Endothelial cell of umbilical vein (primary cell): ENCODE data around the gene HEPHL1. TPM values are rescaled to one million over a fixed set of nuclear protein-coding genes. Genes with fewer than 3 reads are reported as not detected.

Experiments used
- BruUV-seq: library from RNA; stranded (reverse); fragments of 400-500 nt; replicated peaks from 2 replicates; lab custom pipeline; 2021; lab: Mats Ljungman, UMichigan
- CTCF ChIA-PET: fragments of 300-600, 350-600 bp; sonication (Branson Sonifier 250); formaldehyde crosslinking; loops from one replicate; lab custom pipeline; 2021; ENCODE audit warnings: antibody characterized with exemption, inconsistent platforms; lab: Charles Lee
- POLR2A ChIA-PET: fragments of 300-600, 350-600 bp; sonication (Branson Sonifier 250); formaldehyde crosslinking; loops from one replicate; lab custom pipeline; 2021; ENCODE audit warnings: antibody characterized with exemption, inconsistent platforms; lab: Charles Lee
- DNase-seq: peaks from one replicate; pipeline ENCODE4 v3.0.0-alpha.2; 2011; ENCODE audit warnings: low read depth, low spot score
- FAIRE-seq: peaks from 2 replicates; lab custom pipeline; 2011; peaks lifted over from hg19 to GRCh38; lab: Jason Lieb, UNC
- H2AFZ ChIP-seq: 2 replicates; pipeline ENCODE4 v1.6.0; 2012; ENCODE audit warnings: low read depth, low read length, control low read depth, inconsistent platforms
- H3K27ac ChIP-seq: 2 replicates; pipeline ENCODE4 v1.5.1; 2011; ENCODE audit warnings: low read depth, mild to moderate bottlenecking, control low read depth, low read length, moderate library complexity; ENCODE audit not compliant: insufficient read depth
- H3K27me3 ChIP-seq, 2 experiments: 2 replicates each; pipeline versions ENCODE4 v1.6.0 to v1.6.1; 2011; ENCODE audit warnings: low read length in 2 of 2, mixed read lengths in 1 of 2; ENCODE audit not compliant: control insufficient read depth in 2 of 2, insufficient read depth in 2 of 2
- H3K36me3 ChIP-seq, 2 experiments: 2 replicates in 1 of 2; 3 replicates in 1 of 2; pipeline ENCODE4 v1.5.1; 2011; ENCODE audit warnings: low read length in 2 of 2, mild to moderate bottlenecking in 1 of 2, moderate library complexity in 1 of 2; ENCODE audit not compliant: control insufficient read depth in 2 of 2, insufficient read depth in 2 of 2; ENCODE audit errors: extremely low read depth in 1 of 2
- H3K4me1 ChIP-seq: 3 replicates; pipeline ENCODE4 v1.5.1; 2011; ENCODE audit warnings: mild to moderate bottlenecking, low read length; ENCODE audit not compliant: control insufficient read depth, insufficient read depth; ENCODE audit errors: extremely low read depth
- H3K4me2 ChIP-seq: 2 replicates; pipeline ENCODE4 v1.6.1; 2011; ENCODE audit warnings: low read length, control low read depth, mixed read lengths; ENCODE audit not compliant: insufficient read depth
- H3K4me3 ChIP-seq, 3 experiments: fragments of 200-600 bp in 1 of 3; sonication (generic), shearing (Covaris generic) in 1 of 3; replicated peaks in 1 of 3; 2 replicates each; pipeline ENCODE4 v1.5.1; 2011 to 2016; ENCODE audit warnings: control low read depth in 3 of 3, low read length in 3 of 3, mild to moderate bottlenecking in 2 of 3, inconsistent platforms in 1 of 3, low read depth in 1 of 3, moderate library complexity in 1 of 3; ENCODE audit not compliant: insufficient read depth in 1 of 3
- H3K79me2 ChIP-seq: 2 replicates; pipeline ENCODE4 v1.6.0; 2012; ENCODE audit warnings: low read length, inconsistent platforms; ENCODE audit not compliant: control insufficient read depth, insufficient read depth
- H3K9ac ChIP-seq: replicated peaks from 2 replicates; pipeline ENCODE3; 2011; ENCODE audit warnings: low read length, control low read depth; ENCODE audit not compliant: insufficient read depth; ENCODE audit errors: extremely low read depth
- H3K9me1 ChIP-seq: replicated peaks from 3 replicates; pipeline ENCODE4 v1.6.0; 2011; ENCODE audit warnings: mild to moderate bottlenecking, low read length; ENCODE audit not compliant: control insufficient read depth, insufficient read depth; ENCODE audit errors: extremely low read depth
- H3K9me3 ChIP-seq: replicated peaks from 2 replicates; pipeline ENCODE4 v1.5.1; 2012; ENCODE audit warnings: low read length, inconsistent platforms; ENCODE audit not compliant: control insufficient read depth, insufficient read depth
- H4K20me1 ChIP-seq: replicated peaks from 2 replicates; pipeline ENCODE3; 2011; ENCODE audit warnings: mild to moderate bottlenecking, low read length; ENCODE audit not compliant: control insufficient read depth, insufficient read depth; ENCODE audit errors: extremely low read depth
- CTCF ChIP-seq, 2 donors: IDR thresholded peaks; 1 replicate in 1 of 2; 2 replicates in 1 of 2; pipeline ENCODE4 v1.5.1; 2011; ENCODE audit warnings: low read length in 2 of 2, mild to moderate bottlenecking in 2 of 2, moderate library complexity in 2 of 2, control low read depth in 1 of 2, inconsistent platforms in 1 of 2, low read depth in 1 of 2; ENCODE audit not compliant: insufficient read depth in 1 of 2; ENCODE audit errors: extremely low read depth in 1 of 2
- EZH2 ChIP-seq: IDR thresholded peaks from 2 replicates; pipeline ENCODE4 v1.6.1; 2012; ENCODE audit warnings: borderline replicate concordance, low read depth, mild to moderate bottlenecking, moderate library complexity, low read length, inconsistent platforms; ENCODE audit not compliant: severe bottlenecking
- FOS ChIP-seq: IDR thresholded peaks from 2 replicates; pipeline ENCODE4 v1.6.1; 2011; ENCODE audit warnings: mild to moderate bottlenecking, low read length, moderate library complexity, borderline replicate concordance; ENCODE audit not compliant: insufficient read depth
- GATA2 ChIP-seq: IDR thresholded peaks from 2 replicates; pipeline ENCODE4 v1.7.0; 2011; ENCODE audit warnings: low read depth, mild to moderate bottlenecking, moderate library complexity, mixed read lengths, low read length; ENCODE audit not compliant: insufficient read length, insufficient read depth
- JUN ChIP-seq: IDR thresholded peaks from 2 replicates; pipeline ENCODE4 v1.6.1; 2011; ENCODE audit warnings: borderline replicate concordance, low read depth; ENCODE audit not compliant: insufficient read length, insufficient read depth
- MAX ChIP-seq: IDR thresholded peaks from 2 replicates; pipeline ENCODE4 v1.6.1; 2011; ENCODE audit not compliant: insufficient read depth, insufficient read length
- MYC ChIP-seq: IDR thresholded peaks from one replicate; pipeline ENCODE4 v1.6.1; 2011; ENCODE audit warnings: mild to moderate bottlenecking, low read depth, low read length
- POLR2A ChIP-seq: IDR thresholded peaks from 2 replicates; pipeline ENCODE4 v1.6.1; 2012; ENCODE audit warnings: low read depth, mild to moderate bottlenecking, control low read depth, low read length
- POLR2AphosphoS5 ChIP-seq: IDR thresholded peaks from 2 replicates; pipeline ENCODE4 v1.6.1; 2012; ENCODE audit warnings: low read depth, mild to moderate bottlenecking, control low read depth, low read length, moderate library complexity; ENCODE audit not compliant: insufficient read depth
- dilution Hi-C: fragments of 300-500 bp; cut with MboI; formaldehyde crosslinking; loops from one replicate; pipeline ENCODE4 v1.15.0; 2019; ENCODE audit warnings: low sequenced_read_pairs; ENCODE audit not compliant: extremely low pct_ligation_motif_present
- intact Hi-C: fragments of 100-400 bp; cut with micrococcal nuclease; formaldehyde crosslinking; loops from one replicate; pipeline ENCODE4 v1.10.0; 2022
- polyA plus RNA-seq, 4 experiments: library from polyadenylated mRNA; depleted of rRNA in 3 of 4; stranded (reverse) in 3 of 4; unstranded in 1 of 4; fragments of >200 nt; gene quantifications; 2 replicates each; pipeline versions ENCODE4 v1.2.1 to v1.2.3, GENCODE V29; 2011 to 2012; ENCODE audit warnings: missing spikeins in 1 of 4
- total RNA-seq: library from RNA; stranded (reverse); gene quantifications from 2 replicates; pipeline ENCODE4 v1.2.3, GENCODE V29; 2021

Gene HEPHL1
- total and polyA plus RNA-seq, 2 donors (not counting 3 experiments of a cell fraction or from before 2014, with no cell fraction given), result not detected

GRCh38 chr11:94127638-94128037 lies 106.5 kb downstream of the HEPHL1 start:
- Histone ChIP-seq H3K27me3 (no peaks in the 10 kb centered on the region), H3K9ac (no peak overlapping the region), H3K27ac (no peak overlapping the region), H3K36me3 (no peaks in the 10 kb centered on the region), H3K4me3 (peak overlapping the region in 1 of 3 experiments; percentile 87), H4K20me1 (no peaks in the 10 kb centered on the region), H3K79me2 (peaks cover 35% of the 10 kb centered on the region), H2AFZ (no peak overlapping the region), H3K9me1 (no peaks in the 10 kb centered on the region), H3K4me2 (peak overlapping the region; percentile 93), H3K4me1 (peaks cover 39% of the 10 kb centered on the region), H3K9me3 (no peaks in the 10 kb centered on the region)
- POLR2A ChIA-PET, result interaction anchor here (1.6 kb wide), 1 partner anchor 14 kb away, joined by 3 read pairs; no protein-coding TSS in a partner anchor
- dilution Hi-C loops, result no loop called here
- intact Hi-C loops, result loop anchor here (1.0 kb wide), 5 partner anchors 9 to 366 kb away; partner anchors contain the start of genes ANKRD49, MRE11 and VSTM5
- no TSS peak for BruUV-seq
- TF ChIP-seq FOS, result no peak
- TF ChIP-seq POLR2A, result no peak
- FAIRE-seq (peak; percentile 8), DNase-seq (no peak)
- CTCF ChIA-PET, result interaction anchor here (1.4 to 5.0 kb wide), 6 partner anchors 14 to 378 kb away, joined by 3 to 64 read pairs (median 10); no protein-coding TSS in a partner anchor

- peak overlapping the region; percentile 92 for H2AFZ ChIP-seq
- H4K20me1 ChIP-seq, result no peaks in the 10 kb centered on the region
- intact Hi-C loops, result loop anchor here (1.0 kb wide), 5 partner anchors 8 to 365 kb away; partner anchors contain the start of genes ANKRD49, MRE11 and VSTM5
- no peaks in the 10 kb centered on the region for H3K9me3 ChIP-seq
- no peak for DNase-seq
- ChIA-PET CTCF (interaction anchor here (0.7 to 5.0 kb wide), 10 partner anchors 10 to 938 kb away, joined by 3 to 64 read pairs (median 6); partner anchors contain the start of gene SRSF8), POLR2A (interaction anchor here (1.3 to 1.6 kb wide), 2 partner anchors 13 to 22 kb away, joined by 3 read pairs; no protein-coding TSS in a partner anchor)
- peaks cover 39% of the 10 kb centered on the region for H3K4me1 ChIP-seq
- TF ChIP-seq JUN (no peak), POLR2A (no peak), EZH2 (no peak), CTCF (IDR thresholded peaks at IDR 0.05; ENCODE audit: extremely low read depth in 1 of 2, insufficient read depth in 1 of 2, low read depth in 1 of 2, low read length in 2 of 2) (no peak), GATA2 (no peak), FOS (no peak), MYC (no peak), MAX (no peak), POLR2AphosphoS5 (no peak)
- no peak for FAIRE-seq
- no peaks in the 10 kb centered on the region for H3K27me3 ChIP-seq
- TSS peak; percentile 48 for BruUV-seq
- H3K79me2 ChIP-seq, result peaks cover 42% of the 10 kb centered on the region
- H3K4me2 ChIP-seq, result peak overlapping the region; percentile 93
- dilution Hi-C loops, result no loop called here
- peak overlapping the region; percentile 86 for H3K27ac ChIP-seq
- no peaks in the 10 kb centered on the region for H3K9me1 ChIP-seq
- no peaks in the 10 kb centered on the region for H3K36me3 ChIP-seq
- peak overlapping the region; percentile 89 for H3K9ac ChIP-seq
- peak overlapping the region; percentile 76 to 87 (median 77) for H3K4me3 ChIP-seq
Measured at GRCh38 chr11:94128291-94128745, 107.2 kb downstream of the HEPHL1 start.
